Left kidney (tissue), 2 donors: ENCODE results near the gene NELFA. TPM values are rescaled to one million over a fixed set of nuclear protein-coding genes. Genes with fewer than 3 reads are reported as not detected.
"Not testable (repeated sequence)": the region's sequence is repeated elsewhere in the genome, so short reads cannot be mapped to it uniquely, and the experiment has no call there.

Source experiments
- DNase-seq: peaks from one replicate; pipeline ENCODE4 v3.0.0-alpha.2; 2013
- polyA plus RNA-seq: library from polyadenylated mRNA; unstranded; fragments of 120-200 nt; gene quantifications from one replicate; pipeline ENCODE4 v1.2.1, GENCODE V29; 2013; ENCODE audit not compliant: insufficient read length

Gene NELFA
- polyA plus RNA-seq, 1 donor = 29.7 TPM

DNA sequence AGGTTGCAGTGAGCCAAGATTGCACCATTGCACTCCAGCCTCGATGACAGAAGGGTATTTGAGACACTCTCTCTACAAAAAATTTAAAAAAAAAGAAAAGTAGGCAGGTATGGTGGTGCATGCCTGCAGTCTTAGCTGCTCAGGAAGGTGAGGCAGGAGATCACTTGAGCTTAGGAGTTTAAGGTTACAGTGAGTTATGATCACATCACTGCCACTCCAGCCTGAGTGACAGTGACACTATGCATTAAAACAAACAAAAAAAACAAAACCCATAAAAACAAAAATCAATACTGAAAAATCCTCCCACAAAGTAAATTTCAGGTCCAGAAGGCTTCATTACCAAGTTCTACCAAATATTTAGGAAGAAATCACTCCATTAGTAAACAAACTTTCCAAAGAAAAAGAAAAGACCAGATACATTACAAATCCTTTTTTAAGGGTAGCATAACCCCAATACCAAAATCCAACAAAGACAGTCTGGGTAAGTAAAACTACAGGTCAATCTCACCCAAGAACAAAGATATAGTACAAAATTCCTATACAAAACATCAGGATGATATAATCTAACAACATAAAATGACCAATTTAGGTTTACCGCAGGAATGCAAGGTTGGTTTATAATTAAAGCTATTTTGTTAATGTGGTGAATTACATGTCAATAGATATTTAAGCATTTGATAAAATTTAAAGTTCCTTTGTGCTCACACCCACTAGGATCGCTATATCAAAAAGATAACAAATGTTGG is 11.7 kb downstream of the NELFA start:
- no peak for DNase-seq

DNA sequence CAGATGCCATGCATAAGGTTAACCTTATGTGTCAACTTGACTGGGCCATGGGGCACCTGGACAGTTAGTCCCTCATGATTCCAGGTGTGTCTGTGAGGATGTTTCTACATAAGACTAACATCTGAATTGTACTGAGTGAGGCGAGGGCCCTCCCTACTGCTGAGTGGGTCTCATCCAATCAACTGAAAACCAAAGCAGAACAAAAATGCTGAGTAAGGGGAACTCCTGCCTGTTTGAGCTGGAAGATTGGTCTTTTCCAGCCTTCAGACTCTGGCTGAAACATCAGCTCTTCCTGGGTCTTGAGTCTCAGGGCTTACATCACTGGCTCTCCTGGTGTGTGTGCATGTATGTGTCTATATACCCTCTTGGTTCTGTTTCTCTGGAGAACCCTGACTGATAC is 13.8 kb downstream of the NELFA start:
- DNase-seq = no peak

DNA sequence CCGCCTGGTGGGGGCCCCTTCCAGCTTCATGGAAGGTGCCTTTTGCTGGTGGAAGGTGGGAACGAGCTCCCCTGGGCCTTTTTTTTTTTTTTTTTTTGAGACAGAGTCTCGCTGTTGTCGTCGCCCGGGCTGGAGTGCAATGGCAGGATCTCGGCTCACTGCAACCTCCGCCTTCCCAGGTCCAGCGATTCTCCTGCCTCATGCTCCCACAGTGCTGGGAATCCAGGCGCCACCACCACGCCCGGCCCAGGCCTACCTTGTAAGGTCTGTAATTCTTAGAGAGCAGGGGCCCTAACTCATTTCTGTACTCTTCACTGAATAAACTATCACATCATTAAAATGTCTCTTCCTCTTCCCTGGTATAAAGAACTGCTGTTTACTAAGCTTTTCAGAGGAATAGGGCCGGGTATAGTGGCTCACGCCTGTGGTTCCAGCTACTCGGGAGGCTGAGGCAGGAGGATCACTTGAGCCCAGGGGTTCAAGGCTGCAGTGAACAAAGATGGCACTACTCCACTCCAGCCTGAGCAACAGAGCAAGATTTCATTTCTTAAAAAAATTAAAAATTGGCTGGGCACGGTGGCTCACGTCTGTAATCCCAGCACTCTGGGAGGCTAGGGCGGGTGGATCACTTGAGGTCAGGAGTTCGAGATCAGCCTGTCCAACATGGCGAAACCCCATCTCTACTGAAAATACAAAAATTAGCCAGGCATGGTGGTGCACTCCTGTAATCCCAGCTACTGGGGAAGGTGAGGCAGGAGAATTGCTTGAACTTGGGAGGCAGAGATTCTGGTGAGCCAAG is 14.9 kb downstream of the NELFA start:
- DNase-seq = not testable (repeated sequence)

DNA sequence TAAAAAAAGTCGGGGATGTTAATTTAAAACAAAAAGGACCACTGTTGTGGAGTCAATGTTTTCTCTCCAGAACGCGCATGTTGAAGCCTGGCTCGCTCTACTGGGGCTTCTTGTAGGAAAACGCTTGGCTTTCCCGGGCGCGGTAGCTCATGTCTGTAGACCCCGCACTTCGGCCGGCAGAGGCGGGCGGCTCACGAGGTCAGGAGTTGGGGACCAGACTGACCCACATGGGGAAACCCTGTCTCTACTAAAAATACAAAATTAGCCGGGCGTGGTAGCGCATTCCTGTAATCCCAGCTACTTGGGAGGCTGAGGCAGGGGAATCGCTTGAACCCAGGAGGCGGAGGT is 15.6 kb downstream of the NELFA start:
- DNase-seq = no peak

DNA sequence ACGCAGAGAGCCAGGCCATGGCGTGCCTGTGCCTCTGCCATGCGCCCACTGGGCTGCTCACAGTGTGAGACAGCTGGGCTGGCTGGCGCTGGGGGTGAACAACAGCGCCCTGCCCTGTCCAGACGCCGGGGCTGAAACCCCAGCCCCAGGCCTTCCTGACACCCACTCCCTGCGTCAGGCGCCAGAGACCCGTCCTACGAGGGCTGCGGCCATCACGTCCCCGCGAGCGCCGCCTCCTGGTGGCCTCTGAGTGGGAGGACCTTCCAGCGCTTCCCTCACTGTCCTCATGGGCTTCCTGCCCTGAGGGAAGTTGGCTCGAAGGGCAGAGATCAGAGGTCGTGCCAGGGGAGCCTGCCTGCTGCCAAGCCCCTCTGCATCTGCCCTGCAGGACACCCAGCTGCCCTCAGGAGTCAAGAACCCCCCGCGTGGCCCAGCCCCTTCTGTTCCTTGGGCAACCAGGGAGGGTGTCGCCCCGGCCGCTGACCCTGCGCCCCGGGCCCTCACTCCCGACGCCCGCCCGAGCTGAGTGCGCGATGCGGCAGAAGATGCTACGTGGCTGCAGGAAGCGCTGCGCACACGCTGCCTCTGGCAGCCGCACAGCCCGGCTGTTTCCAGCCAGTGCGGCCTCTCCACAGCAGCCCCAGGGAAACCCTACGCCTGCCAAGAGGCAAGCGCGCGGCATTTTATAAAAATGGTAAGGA is 16.2 kb downstream of the NELFA start:
- no peak for DNase-seq

DNA sequence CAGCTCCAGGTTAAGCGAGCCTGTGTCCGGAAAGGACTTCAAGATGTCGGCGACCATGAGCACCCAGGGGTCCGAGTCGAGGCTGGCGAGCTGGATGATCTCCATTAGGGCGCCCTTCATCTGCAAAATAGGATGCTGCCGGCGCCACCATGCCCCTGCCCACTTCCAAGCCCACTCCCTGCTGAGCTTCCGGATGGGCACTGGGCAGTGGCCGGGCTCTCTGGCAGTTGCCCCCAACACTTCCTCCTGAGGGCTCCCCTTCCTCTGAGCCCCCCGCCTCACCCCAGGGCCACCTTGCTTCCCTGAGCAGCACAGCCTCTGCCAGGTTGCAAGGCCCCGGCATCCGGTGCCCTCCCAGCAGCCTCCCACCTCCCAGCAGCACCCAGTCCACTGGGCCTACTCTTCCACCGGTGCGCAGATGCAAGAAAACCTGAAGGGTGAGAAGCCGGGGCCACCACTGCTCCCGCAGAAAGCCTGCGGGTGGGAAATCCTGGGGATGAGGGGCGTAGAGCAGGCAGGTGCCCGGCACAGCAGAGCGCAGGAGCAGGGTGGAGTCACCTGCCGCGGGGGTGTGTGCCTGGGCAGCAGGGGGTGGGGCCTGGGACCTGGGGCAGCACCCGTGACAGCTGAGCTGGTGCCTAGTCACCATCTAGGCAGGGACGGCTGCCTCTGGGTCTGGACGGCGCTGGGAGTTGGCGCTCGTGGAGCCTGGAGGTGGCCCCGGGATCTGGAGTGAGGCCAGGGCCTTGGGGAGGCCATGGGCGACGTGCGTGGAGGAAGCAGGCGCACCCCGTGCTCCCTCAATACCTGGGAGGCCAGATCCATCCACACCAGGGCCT is 17.0 kb downstream of the NELFA start:
- DNase-seq = peak; percentile 3

DNA sequence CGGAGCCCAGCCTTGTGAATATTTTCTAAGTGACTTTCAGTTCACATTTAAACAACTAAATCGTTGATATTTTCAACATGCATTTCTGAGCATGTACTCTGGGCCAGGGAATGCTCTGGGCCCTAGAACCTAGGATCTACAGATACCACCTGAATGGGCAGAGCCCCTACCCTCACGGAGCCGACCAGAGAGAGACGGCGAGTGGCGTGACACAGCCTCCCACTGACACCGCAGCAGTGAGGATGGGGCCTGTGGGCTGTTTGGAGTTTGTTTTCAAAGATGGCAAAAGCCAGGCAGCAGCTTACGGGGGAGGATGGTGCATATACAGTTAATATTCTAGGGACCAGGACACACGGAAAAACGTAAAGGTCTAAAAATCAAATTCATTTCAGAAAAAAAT is 17.7 kb downstream of the NELFA start:
- no peak for DNase-seq

DNA sequence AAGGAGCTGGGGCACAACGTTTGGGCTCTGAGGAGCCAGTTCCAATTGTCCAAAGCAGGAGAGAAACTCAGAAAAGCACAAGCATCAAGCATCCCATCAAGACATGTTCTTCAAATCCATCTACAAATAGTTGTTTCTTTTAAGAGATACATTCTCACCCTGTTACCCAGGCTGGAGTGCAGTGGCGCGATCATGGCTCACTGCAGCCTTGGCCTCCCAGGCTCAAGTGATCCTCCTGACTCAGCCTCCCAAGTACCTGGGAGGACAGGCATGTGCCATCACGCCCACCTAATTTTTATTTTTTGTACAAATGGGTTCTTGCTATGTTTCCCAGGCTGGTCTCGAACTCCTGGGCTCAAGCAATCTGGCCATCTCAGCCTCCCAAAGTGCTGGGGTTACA is 18.1 kb downstream of the NELFA start:
- DNase-seq = no peak

DNA sequence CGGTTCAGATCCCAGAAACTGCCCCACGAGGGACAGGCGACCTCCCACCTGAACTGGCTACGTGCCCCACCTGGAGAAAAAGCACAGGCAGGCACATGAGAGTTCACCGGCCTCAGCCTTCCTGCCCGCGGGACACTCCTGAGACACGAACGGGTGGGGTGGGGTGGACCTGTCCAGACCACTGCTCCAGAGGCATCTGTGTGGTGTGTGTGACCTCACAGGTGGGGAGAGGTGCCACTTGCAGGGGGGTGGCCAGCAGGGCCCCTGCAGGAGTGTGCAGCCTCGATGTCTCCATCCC is 18.5 kb downstream of the NELFA start:
- no peak for DNase-seq

DNA sequence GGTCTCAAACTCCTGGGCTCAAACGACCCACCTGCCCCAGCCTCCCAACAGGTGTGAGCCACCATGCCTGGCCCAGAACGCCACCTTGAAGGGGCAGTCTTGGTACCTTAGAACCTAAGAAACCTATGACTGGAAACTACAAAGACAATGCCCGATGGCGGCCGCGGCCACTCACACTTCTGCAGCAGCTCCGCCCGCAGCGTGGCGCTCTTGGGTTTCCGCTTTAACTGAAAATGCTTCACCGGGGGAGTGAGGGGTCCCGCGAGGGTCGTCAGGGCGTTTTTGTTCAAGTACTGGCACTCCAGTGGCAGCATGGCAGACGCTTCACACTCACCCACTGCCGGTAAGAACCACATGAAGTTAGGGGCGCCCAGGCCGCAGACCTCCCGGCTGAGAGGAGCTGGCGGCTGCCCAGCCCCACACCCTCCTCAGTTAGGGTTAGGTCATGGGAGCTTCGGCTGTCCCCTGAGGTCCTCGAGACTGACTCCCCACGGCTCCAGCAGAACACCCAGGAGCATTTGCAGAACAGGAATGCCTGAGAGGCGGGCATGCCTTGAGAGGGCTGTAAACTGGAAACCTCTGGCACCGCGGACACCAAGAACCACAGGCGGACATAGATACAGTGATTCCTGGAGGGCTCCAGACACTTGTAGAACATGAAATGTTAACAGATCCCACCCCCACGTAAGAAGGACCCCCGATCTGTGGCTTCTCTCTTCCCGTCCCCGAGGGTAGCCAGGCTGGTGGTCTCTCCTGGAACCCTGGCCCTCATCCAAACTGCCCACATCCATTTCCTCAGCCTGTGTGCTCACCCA is 19.0 kb downstream of the NELFA start:
- no peak for DNase-seq

DNA sequence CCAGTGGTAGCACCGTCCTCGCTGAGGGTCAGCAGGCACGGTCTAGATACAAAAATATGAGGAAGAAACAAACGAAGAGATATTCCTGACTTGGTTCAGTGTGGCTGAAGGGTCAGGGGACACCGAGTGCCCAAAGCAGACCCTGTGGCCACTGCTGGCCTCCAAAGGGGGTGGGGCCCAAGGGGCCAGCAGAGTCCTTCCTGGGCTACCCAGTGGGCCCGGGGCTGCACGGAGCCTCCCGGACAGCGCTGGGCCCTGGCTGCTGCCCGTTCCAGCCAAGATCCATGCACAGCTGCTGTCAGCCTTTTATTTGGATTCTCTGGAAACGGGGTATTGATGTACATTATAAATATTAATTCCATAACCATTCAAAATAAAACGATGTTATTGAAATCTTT is 20.4 kb downstream of the NELFA start:
- DNase-seq = no peak

DNA sequence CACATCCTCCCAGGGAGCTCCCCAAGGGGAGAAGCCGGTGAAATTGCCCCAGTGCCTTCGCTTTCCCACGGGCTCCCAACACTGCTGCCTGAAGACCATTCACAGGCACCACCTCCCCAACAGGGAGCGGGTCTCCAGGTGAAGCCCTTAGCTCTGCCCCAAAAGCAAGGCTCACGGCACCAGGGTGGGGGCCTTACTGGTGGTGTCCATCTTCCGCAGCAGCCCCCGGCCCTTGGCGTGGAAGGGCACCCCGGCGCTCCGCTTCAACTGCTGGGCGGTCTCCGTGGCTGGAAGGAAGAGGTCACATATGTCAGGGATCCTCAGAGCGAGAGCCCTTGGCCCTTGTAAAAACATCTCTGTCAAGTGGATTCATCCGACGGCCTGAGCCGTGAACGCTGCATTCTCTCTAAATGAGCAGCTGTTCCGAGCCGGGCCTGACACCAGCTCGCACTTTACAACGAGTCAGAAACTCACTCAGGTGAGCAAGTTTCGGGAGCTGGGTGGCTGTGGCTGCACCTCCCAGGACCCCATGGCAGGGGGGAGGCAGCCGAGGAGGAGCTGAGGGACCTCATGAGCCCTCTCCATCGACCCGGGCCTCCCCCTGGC is 20.9 kb downstream of the NELFA start:
- DNase-seq = no peak

DNA sequence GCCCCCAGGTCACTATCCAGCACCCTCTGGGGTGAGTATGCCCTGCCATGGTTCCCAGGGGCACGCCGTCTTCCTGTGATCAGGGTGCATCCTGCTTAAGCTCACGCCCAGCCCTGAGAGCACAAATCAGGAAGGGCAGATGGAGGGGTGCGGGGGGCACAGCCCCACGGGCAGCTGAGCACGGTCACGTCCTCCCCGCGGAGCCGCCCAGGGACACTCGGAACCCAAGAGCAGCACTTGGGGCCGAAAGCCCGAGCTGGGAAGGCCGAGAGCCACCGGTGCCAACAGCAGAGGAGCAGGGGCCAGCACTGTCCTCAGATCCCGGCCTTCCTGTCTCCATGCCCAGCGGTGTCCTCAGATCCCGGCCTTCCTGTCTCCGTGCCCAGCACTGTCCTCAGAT is 21.5 kb downstream of the NELFA start:
- no peak for DNase-seq

DNA sequence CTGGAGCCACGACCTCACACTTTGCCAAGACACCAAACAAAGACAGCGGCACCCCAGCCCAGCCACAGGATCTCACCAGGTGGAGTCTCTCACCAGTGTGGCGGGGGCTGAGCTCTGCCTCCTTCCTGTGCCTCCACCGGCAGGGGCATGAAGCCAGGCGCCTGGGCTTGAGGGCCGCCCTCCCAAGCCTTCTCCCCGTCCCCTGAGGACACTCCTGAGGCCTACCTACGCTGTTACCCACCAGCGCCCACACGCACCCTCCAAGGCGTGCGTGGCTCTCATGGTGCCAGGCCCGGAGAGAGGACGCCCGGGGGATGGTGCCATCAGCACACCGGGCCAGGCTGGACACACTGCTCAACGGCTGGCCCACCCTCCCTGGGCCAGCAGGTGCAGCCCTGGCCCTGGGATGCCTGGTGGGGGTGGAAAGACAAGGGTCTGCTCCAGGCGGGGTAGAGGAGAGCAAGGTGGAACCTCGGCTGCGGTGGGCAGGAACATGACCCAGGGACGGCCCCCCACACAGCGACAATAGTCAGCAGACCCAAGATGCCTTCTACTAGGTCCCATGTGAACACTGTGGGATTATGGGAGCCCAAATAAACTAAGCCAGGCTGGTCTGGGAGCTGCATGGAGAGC is 22.1 kb downstream of the NELFA start:
- no peak for DNase-seq

DNA sequence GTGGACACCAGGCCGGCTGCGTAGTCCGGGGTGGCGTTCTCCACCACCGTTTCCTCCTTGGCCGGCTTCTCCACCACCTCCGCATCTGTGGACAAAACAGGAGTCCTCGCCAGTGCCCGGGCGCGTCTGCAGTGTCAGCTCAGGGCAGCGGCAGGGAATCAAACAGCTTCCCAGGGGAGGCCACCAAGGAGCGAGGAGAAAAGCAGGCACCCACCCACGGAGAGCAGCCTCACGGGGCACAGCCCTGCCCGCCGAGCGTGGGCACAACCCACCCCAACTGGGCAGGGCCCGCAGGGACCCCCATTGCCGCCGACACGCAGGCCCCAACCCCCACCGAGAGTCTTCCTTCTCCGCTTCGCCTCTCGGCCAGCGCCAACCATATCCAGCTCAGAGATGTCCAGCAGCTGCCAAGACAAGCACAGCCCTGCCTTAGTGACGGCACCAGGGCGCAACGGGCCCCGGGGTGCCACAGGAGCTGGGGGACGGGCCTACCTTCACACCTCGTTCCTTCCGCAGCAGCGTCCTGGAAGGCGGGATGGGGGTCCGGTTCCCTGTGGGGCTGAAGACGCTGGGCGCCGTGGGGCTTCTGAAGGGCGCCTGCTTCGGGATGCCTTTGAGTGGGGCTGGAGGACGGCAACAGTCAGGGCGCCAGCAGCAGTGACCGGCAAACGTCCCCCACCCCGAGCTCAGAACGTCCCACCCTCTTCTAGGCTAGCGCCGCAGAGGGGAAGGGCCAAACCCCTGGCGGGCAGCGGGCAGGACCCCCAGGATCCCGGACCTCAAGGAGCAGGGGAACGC is 22.8 kb downstream of the NELFA start:
- DNase-seq = no peak

DNA sequence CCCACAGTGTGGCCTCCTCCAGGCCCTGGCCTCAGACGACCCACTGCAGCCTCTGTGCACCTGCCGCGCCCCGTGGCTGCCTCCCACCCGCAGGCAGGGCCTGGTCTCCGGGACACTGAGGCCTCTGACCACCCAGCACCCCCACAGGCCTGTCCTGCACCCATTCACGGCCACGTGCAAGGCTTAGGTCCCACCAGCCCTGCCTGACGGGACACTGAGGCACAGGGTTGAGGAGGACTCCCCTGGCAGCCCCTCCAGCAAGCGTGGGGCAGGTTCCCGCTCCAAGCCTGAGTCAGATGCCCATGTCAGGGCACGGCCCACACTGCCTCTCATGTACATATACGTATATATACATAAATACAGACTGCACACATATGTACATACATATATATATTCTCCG is 23.5 kb downstream of the NELFA start:
- no peak for DNase-seq

DNA sequence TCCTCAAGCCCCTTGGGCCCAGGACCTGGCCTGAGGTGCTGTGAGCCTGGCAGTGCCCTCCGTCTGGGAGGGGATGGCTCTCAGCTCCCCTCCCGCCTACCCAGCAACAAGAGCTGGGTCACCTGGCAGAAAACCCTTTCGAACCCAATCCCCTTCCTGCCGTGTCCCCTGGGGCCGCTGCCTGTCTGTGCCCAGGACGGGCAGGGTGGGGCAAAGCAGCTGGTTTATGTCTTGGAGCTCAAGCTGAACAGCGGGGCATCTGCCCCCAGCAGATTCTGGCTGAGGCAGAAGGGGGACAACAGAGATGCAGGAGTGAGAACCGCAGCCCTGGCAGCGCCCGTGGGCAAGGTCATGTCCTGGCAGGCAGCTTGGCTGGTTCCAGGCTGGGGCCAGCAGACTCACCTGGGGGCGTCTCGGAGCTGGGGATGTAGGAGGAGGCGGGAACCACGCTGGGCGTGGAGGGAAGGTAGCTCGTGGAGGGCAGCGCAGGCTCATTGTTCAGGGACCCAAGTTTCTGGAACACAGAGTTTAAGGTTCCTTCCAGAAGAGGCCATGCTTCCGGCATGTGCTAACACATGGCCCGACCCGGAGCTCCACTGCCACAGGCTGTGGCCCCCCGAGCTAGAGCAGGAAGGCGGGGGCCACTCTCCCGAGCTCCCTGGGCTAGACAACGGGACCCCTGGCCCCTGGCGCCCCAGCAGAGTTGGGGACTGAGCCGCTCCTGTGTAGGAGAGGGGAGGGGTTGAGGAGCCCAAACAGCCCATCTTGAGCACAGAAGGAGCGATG is 24.2 kb downstream of the NELFA start:
- no peak for DNase-seq

DNA sequence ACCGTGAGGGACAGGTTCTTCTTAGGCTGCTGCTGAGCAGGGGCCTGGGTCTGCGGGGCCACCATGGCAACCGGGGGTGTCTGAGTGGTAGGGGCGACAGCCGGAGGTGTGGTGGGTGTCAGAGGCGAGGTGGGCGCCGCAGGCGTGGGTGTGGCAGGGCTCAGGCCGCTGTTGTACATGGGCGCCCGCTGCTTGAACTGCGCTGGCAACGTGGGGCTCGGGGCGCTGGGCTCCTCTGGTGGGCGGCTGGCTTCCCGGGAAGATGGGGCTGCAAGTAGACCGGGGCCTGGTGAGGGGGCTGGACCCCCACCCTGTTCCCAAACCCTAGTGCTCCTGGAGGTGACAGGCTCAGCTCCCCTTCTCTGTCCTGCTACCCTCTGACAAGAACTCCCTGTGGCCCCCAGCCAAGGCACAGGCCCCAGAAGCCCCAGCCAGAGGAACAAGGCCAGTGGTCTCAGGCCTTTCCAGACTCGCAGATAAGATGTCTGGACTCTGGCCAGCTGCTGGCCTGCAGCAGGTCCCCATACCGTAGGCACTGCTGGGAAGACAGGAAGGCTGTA is 24.8 kb downstream of the NELFA start:
- DNase-seq = no peak
